PC-9 (cell line): ENCODE results near the gene NSMCE1.

Experiments used
- CTCF ChIP-seq: fragments of 200-600 bp; sonication (generic); conservative IDR thresholded peaks from 2 replicates; pipeline ENCODE4 v1.6.1; 2017; ENCODE audit warnings: mixed run types, antibody characterized with exemption, mild to moderate bottlenecking, moderate library complexity
- EZH2 ChIP-seq: fragments of 200-600 bp; sonication (generic); IDR thresholded peaks from 2 replicates; pipeline ENCODE4 v1.8.0; 2017; ENCODE audit warnings: antibody characterized with exemption, low read depth

GRCh38 chr16:27202923-27203506, 65.6 kb downstream of the NSMCE1 start:
- no peak for TF ChIP-seq CTCF
- TF ChIP-seq EZH2, result no peak
